Nephron progenitor cell (in vitro differentiated cells): Measurements from ENCODE around the gene SLC36A4.

Experiments
- DNase-seq: peaks from one replicate; pipeline ENCODE4 v3.0.0; 2021
- H3K27ac Mint-ChIP-seq: 2 replicates; pipeline ENCODE4 v1.8.0; 2021; ENCODE audit warnings: mild to moderate bottlenecking, moderate library complexity, mixed read lengths
- H3K27me3 Mint-ChIP-seq: 2 replicates; pipeline ENCODE4 v1.8.0; 2021; ENCODE audit warnings: mild to moderate bottlenecking, low read depth, mixed read lengths; ENCODE audit not compliant: poor library complexity
- H3K36me3 Mint-ChIP-seq: 2 replicates; pipeline ENCODE4 v1.8.0; 2021; ENCODE audit warnings: low read depth, mixed read lengths
- H3K4me1 Mint-ChIP-seq: 2 replicates; pipeline ENCODE4 v1.8.0; 2021; ENCODE audit warnings: mixed read lengths
- H3K4me3 Mint-ChIP-seq: 2 replicates; pipeline ENCODE4 v1.8.0; 2021; ENCODE audit warnings: mild to moderate bottlenecking, moderate library complexity, mixed read lengths
- H3K9me3 Mint-ChIP-seq: 2 replicates; pipeline ENCODE4 v1.8.0; 2021; ENCODE audit warnings: mild to moderate bottlenecking, moderate library complexity, mixed read lengths
- TF ChIP-seq, protein P1 (sequence below): fragments of 200-600 bp; sonication (generic); IDR thresholded peaks from 2 replicates; pipeline ENCODE4 v1.5.0; 2021; ENCODE audit warnings: antibody characterized with exemption

The SLC36A4 gene

DNA sequence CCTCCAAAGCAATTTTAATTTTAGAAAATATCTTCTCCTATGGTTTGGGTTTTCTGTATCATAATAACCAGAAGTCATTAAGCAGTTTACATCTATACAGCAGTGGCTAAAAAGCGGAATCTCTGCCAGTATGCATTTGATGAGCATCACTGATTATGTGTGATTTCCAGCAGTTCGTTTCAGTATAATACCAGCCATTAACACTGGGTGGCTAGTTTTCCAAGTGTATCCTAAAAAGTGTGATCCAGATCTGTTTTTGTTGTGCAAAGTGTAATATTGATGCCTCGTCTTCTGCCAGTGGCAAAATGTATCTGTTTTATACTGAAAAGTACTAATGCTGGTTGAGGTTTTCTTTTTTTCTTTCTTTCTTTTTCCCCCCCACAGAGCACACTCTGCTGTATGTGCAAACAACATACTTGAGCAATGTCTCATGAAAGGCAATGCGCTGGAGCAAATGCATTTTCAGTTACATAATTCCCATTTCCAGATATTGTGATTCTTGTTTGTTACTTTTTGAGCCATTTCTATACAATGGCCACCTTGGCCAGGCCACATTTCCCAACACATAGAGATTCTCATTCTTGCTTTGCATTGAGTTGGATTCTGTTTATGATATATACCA, 64.2 kb downstream of the SLC36A4 start:
- TF ChIP-seq, protein P1, sequence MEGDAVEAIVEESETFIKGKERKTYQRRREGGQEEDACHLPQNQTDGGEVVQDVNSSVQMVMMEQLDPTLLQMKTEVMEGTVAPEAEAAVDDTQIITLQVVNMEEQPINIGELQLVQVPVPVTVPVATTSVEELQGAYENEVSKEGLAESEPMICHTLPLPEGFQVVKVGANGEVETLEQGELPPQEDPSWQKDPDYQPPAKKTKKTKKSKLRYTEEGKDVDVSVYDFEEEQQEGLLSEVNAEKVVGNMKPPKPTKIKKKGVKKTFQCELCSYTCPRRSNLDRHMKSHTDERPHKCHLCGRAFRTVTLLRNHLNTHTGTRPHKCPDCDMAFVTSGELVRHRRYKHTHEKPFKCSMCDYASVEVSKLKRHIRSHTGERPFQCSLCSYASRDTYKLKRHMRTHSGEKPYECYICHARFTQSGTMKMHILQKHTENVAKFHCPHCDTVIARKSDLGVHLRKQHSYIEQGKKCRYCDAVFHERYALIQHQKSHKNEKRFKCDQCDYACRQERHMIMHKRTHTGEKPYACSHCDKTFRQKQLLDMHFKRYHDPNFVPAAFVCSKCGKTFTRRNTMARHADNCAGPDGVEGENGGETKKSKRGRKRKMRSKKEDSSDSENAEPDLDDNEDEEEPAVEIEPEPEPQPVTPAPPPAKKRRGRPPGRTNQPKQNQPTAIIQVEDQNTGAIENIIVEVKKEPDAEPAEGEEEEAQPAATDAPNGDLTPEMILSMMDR: no peak
- H3K4me1 Mint-ChIP-seq: peaks cover 2% of the 10 kb centered on the region
- H3K27ac Mint-ChIP-seq: no peak overlapping the region

DNA sequence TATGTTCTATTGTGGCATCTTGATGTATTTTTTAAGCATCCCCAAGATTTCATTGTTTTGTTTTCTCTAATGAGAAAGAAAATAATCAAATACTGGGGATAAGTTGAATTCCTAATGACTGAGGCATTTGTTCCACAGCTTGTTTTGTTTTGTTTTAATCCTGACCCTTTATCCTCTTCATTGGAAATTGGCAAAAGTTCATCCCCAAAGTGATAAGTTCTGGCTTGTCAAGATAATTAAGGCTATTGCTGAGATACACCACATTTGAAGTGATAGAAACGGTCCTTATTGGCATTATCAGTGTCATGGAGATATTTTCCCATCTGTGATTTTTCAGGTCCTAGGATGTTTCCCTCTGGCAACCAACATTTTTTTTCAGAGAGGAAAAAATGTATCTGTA, 65.0 kb downstream of the SLC36A4 start:
- peaks cover 15% of the 10 kb centered on the region for H3K36me3 Mint-ChIP-seq
- peaks cover 6% of the 10 kb centered on the region for H3K4me1 Mint-ChIP-seq
- H3K27me3 Mint-ChIP-seq: no peaks in the 10 kb centered on the region
- no peak for DNase-seq
- H3K4me3 Mint-ChIP-seq: no peak overlapping the region
- TF ChIP-seq, protein P1: no peak
- no peak overlapping the region for H3K27ac Mint-ChIP-seq
- H3K9me3 Mint-ChIP-seq: peaks cover 5% of the 10 kb centered on the region

More for the DNA sequence above, 64.2 kb downstream of the SLC36A4 start:
- DNase-seq: no peak
- H3K27me3 Mint-ChIP-seq: no peaks in the 10 kb centered on the region
- H3K9me3 Mint-ChIP-seq: peaks cover 5% of the 10 kb centered on the region
- H3K4me3 Mint-ChIP-seq: no peak overlapping the region
- H3K36me3 Mint-ChIP-seq: peaks cover 15% of the 10 kb centered on the region

DNA sequence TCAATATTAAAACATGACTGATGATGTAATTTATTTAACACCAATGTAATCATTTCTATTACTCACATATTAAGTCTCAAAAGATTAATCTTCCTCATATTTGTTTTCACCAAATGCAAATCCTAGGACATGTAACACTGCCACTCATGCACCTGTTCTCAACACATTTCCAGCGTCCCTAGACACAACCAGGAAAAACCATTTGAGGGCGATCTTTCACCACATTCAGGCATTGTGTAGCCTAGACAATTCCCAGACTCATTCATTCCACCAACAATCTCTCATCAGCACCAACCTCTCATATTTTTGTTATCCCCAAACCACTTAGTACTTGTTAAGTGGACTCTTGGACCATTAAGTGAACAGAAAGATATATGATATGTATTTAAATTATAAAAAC, 66.1 kb downstream of the SLC36A4 start:
- peaks cover 6% of the 10 kb centered on the region for H3K4me1 Mint-ChIP-seq
- no peaks in the 10 kb centered on the region for H3K27me3 Mint-ChIP-seq
- DNase-seq: no peak
- H3K27ac Mint-ChIP-seq: no peak overlapping the region
- no peak overlapping the region for H3K4me3 Mint-ChIP-seq
- peaks cover 5% of the 10 kb centered on the region for H3K9me3 Mint-ChIP-seq
- H3K36me3 Mint-ChIP-seq: peaks cover 15% of the 10 kb centered on the region
- TF ChIP-seq, protein P1: peak; percentile 13

DNA sequence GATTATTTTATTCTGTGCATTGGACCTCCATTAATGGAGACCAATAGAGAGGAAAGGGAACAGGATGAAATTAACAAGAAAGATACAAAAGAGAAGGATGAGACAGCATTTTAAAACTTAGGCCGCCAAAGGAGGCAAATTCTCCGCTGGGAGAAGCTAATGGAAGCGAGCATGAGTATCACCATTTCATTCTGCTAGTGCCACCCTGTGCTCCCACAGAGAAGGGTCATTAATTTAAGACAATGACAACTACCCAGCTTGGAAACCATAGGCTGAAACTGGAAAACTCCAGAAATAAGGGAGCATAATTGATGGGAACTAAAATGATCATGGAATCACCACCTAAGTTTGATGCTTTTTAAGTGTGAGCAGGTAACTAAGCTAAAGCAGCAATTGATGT, 69.2 kb downstream of the SLC36A4 start:
- TF ChIP-seq, protein P1: no peak
- no peak overlapping the region for H3K27ac Mint-ChIP-seq
- H3K4me1 Mint-ChIP-seq: peaks cover 6% of the 10 kb centered on the region
- H3K9me3 Mint-ChIP-seq: no peaks in the 10 kb centered on the region
- no peak for DNase-seq
- H3K4me3 Mint-ChIP-seq: no peak overlapping the region
- no peaks in the 10 kb centered on the region for H3K27me3 Mint-ChIP-seq
- H3K36me3 Mint-ChIP-seq: no peaks in the 10 kb centered on the region

DNA sequence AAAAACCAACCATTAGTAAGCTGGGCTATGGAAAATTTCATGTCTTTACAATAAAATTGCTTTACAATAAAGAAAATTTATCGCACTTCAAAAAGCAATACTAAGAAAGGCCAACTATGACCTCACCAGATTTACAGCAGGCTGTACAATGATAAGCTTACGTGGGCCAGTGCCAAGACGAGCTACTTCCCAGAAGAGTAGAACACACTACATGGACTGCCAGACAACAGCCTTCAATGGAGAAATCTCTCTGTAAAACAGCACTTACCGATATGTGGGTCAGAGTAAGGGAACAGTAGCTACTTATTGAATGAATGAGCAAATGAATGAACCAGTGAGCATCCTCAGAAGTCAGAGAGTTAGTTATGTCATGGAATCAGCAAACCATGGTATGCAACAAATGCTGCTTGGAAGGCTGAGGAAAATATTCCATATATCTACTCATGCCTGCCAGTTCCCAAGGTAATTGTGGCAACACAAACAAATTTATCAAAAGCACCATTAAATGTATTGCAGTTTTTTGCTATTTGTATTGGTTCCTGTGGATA, 74.4 kb downstream of the SLC36A4 start:
- no peaks in the 10 kb centered on the region for H3K9me3 Mint-ChIP-seq
- peaks cover 3% of the 10 kb centered on the region for H3K27me3 Mint-ChIP-seq
- no peak for DNase-seq
- H3K4me3 Mint-ChIP-seq: no peak overlapping the region
- no peak overlapping the region for H3K27ac Mint-ChIP-seq
- H3K4me1 Mint-ChIP-seq: peaks cover 3% of the 10 kb centered on the region
- H3K36me3 Mint-ChIP-seq: no peaks in the 10 kb centered on the region
- TF ChIP-seq, protein P1: no peak
